ENCODE measurements around the gene FGF13. TPM values are rescaled to one million over a fixed set of nuclear protein-coding genes. Genes with fewer than 3 reads are reported as not detected.
A peak's percentile ranks its signal among the peaks of the same experiment; 100 is the strongest.

The FGF13 gene
- polyA plus RNA-seq, 1 donor (not counting 4 experiments of a cell fraction or from before 2014, with no cell fraction given) = not detected

DNA sequence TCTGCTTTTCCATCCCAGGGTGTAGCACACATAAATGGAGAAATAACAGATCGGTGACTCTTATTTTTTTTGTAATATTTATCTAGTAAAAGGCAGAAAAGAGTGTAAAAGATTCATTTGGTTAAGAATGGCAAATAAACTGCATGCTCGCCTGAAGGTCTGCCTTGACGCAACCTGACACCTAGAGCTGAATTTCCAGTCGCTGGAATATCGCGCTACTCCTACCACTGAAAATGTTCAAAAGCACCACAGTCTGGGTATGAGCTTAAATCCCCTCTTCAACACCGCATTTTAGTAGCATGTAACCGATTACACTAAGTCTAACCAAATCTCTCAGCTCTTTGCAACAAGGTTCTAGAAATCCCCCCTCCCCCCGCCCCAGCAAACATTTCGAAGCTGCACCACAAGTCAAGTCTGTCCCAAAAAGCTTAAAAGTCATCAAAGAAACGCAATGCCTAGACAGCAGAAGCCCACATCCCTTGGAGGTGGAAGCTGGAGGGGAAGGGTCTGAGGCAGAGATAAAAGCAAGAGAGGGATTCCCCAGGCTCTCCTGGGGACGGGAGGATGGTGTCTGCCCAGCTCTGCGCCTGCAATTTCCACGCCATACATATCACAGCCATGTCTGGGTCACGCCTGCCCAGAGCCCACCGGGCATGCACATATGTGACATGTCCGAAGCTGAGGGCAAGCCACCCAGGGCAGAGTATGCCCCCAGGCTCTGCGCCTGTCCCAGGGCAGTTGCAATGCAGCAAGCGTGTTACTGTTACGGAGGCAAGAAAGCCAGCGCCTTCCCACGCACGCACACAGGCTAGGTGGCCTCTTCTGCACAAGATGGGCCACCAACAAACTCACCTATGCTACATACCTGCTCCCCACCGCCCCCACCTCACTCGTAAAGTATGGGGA lies 1.4 kb downstream of the FGF13 start:
- peak overlapping the region; percentile 16 for H3K4me2 ChIP-seq (ENCODE audit: control insufficient read depth, extremely low read depth, insufficient read depth, low read depth, low read length)
- H3K27me3 ChIP-seq (ENCODE audit: control insufficient read depth, extremely low read depth, insufficient read depth, low read length) = peaks cover 22% of the 10 kb centered on the region
- H3K9me1 ChIP-seq (ENCODE audit: control insufficient read depth, extremely low read depth, insufficient read depth, low read length) = no peaks in the 10 kb centered on the region
- no peak overlapping the region for H3K9ac ChIP-seq (ENCODE audit: control insufficient read depth, extremely low read depth, insufficient read depth, low read length)
- no peaks in the 10 kb centered on the region for H4K20me1 ChIP-seq (ENCODE audit: control insufficient read depth, extremely low read depth, insufficient read depth, low read length)
- no peak for FAIRE-seq
- no peaks in the 10 kb centered on the region for H3K36me3 ChIP-seq (ENCODE audit: control insufficient read depth in 2 of 2, extremely low read depth in 1 of 2, insufficient read depth in 2 of 2, low read length in 2 of 2)
- dilution Hi-C loops (cut with MboI; ENCODE audit: extremely low pct_ligation_motif_present, low sequenced_read_pairs) = no loop called here
- no peaks in the 10 kb centered on the region for H3K4me1 ChIP-seq (ENCODE audit: control insufficient read depth, extremely low read depth, insufficient read depth, low read length)
- H3K79me2 ChIP-seq (ENCODE audit: control insufficient read depth, insufficient read depth, low read length) = no peaks in the 10 kb centered on the region
- no peak for DNase-seq (ENCODE audit: low read depth, low spot score)
- no peaks in the 10 kb centered on the region for H3K9me3 ChIP-seq (ENCODE audit: control insufficient read depth, low read depth, low read length)
- TF ChIP-seq, protein P1, sequence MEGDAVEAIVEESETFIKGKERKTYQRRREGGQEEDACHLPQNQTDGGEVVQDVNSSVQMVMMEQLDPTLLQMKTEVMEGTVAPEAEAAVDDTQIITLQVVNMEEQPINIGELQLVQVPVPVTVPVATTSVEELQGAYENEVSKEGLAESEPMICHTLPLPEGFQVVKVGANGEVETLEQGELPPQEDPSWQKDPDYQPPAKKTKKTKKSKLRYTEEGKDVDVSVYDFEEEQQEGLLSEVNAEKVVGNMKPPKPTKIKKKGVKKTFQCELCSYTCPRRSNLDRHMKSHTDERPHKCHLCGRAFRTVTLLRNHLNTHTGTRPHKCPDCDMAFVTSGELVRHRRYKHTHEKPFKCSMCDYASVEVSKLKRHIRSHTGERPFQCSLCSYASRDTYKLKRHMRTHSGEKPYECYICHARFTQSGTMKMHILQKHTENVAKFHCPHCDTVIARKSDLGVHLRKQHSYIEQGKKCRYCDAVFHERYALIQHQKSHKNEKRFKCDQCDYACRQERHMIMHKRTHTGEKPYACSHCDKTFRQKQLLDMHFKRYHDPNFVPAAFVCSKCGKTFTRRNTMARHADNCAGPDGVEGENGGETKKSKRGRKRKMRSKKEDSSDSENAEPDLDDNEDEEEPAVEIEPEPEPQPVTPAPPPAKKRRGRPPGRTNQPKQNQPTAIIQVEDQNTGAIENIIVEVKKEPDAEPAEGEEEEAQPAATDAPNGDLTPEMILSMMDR (optimal IDR thresholded peaks at IDR 0.05 in 1 of 3, IDR thresholded peaks at IDR 0.05 in 1 of 3, conservative IDR thresholded peaks at IDR 0.05 in 1 of 3; ENCODE audit: extremely low read depth in 1 of 3, insufficient read depth in 2 of 3, low read length in 3 of 3) = no peak
- TF ChIP-seq EZH2 (IDR thresholded peaks at IDR 0.05; ENCODE audit: low read length) = no peak
- no peak overlapping the region for H2AFZ ChIP-seq (ENCODE audit: control insufficient read depth, low read length)
- H3K27ac ChIP-seq (ENCODE audit: control insufficient read depth, insufficient read depth, low read length) = no peak overlapping the region
- H3K4me3 ChIP-seq (ENCODE audit: control insufficient read depth in 2 of 3, extremely low read depth in 1 of 3, insufficient read depth in 2 of 3, low read depth in 1 of 3, low read length in 3 of 3) = no peak overlapping the region

DNA sequence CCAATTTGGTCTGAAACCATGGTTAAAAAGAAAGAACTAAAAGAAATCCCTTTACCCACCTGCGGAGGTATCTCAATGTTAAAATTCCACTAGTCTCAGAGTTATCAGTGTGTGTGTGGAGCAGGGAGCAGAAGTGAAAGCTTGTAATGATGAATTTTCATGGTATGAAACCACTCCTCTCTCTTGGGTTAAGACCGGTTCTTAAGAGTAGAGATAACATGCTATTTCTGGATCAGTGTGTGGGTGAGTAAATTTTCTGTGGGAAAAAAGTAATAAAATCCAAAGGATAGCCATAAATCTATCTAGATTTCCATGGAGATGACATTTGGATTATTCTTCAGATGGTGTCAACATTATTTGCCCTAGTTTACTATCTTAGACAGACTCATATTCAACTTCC lies 3.2 kb downstream of the FGF13 start:
- Histone ChIP-seq H3K27ac (ENCODE audit: control insufficient read depth, insufficient read depth, low read length) (no peak overlapping the region), H3K79me2 (ENCODE audit: control insufficient read depth, insufficient read depth, low read length) (no peaks in the 10 kb centered on the region), H3K9me3 (ENCODE audit: control insufficient read depth, low read depth, low read length) (no peaks in the 10 kb centered on the region), H2AFZ (ENCODE audit: control insufficient read depth, low read length) (no peak overlapping the region), H4K20me1 (ENCODE audit: control insufficient read depth, extremely low read depth, insufficient read depth, low read length) (no peaks in the 10 kb centered on the region), H3K9me1 (ENCODE audit: control insufficient read depth, extremely low read depth, insufficient read depth, low read length) (no peaks in the 10 kb centered on the region), H3K4me1 (ENCODE audit: control insufficient read depth, extremely low read depth, insufficient read depth, low read length) (no peaks in the 10 kb centered on the region), H3K36me3 (ENCODE audit: control insufficient read depth in 2 of 2, extremely low read depth in 1 of 2, insufficient read depth in 2 of 2, low read length in 2 of 2) (no peaks in the 10 kb centered on the region), H3K27me3 (ENCODE audit: control insufficient read depth, extremely low read depth, insufficient read depth, low read length) (peaks cover 22% of the 10 kb centered on the region), H3K4me3 (ENCODE audit: control insufficient read depth in 2 of 3, extremely low read depth in 1 of 3, insufficient read depth in 2 of 3, low read depth in 1 of 3, low read length in 3 of 3) (no peak overlapping the region), H3K4me2 (ENCODE audit: control insufficient read depth, extremely low read depth, insufficient read depth, low read depth, low read length) (no peak overlapping the region), H3K9ac (ENCODE audit: control insufficient read depth, extremely low read depth, insufficient read depth, low read length) (no peak overlapping the region)
- TF ChIP-seq EZH2 (IDR thresholded peaks at IDR 0.05; ENCODE audit: low read length) = no peak
- TF ChIP-seq, protein P1 (optimal IDR thresholded peaks at IDR 0.05 in 1 of 3, IDR thresholded peaks at IDR 0.05 in 1 of 3, conservative IDR thresholded peaks at IDR 0.05 in 1 of 3; ENCODE audit: extremely low read depth in 1 of 3, insufficient read depth in 2 of 3, low read length in 3 of 3) = no peak
- no peak for FAIRE-seq
- dilution Hi-C loops (cut with MboI; ENCODE audit: extremely low pct_ligation_motif_present, low sequenced_read_pairs) = no loop called here
- no peak for DNase-seq (ENCODE audit: low read depth, low spot score)

Measured in keratinocyte (primary cell).